ENCODE measurements around the gene IDUA.

Gene IDUA

DNA sequence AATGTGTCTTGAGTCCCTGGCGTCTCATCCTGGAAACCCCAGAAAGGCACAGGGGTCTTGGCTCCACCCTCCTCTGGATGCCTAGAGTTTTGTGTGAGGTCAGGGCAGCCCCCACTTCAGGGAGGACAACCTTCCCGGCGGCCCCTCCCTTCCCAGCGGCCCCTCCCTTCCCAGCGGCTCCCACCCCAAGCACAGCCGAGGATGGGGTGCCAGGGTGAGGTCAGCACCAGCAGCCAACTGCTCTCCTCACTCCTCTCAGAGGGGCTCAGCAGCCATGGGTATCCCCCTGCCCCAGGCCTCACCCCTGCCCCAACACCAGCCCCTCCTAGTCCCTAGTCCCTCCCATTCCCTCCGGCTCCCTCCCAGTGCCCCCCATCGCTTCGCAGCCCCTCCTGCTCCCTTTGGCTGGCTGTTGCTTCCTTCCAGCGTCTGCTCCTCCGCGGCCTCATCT, 30.9 kb upstream of the IDUA start:
- no peak for DNase-seq

DNA sequence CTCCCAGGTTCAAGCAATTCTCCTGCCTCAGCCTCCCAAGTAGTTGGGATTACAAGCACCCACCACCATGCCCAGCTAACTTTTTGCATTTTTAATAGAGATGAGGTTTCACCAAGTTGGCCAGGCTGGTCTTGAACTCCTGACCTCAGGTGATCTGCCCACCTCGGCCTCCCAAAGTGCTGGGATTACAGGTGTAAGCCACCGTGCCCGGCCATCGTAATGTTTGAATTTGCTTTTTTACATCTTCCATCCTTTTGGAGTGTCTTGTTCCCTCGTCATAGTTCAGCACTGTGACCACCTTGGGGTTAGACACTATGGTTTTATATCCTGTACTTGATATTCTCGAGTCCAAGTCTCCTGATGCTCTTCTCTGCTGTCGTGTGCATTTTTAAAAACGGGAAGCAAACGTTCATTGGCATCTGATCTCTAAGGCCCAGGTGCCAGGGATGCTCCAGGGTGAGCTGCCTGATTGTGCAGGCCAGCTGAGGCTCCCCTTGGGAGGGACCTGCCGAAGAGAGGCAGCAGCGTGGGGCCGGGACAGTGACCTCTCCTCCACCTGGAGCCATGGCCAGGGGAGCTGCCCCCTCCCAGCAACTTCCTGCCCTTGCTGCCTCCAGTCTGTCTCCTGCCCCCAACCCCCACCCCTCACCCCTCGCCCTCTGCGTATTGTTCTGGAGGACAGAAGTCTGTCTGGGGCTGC, 30.2 kb upstream of the IDUA start:
- no peak for DNase-seq

DNA sequence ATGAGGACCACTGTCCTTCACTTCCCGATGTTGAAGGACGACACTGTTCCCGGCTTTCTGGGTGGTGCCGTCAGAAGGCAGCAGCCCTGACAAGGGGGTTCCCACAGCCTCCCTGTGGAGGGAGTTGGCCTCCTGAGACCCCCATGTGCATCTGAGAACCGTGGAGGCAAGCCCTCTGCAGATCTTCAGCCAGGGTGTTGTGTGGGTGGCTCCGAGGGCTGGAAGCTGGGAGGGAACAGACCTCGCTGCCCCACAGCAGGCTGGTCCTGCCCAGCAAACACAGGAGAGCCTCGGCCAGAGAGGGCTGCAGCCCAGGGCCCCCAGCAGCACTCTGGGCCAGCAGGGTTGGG, 29.6 kb upstream of the IDUA start:
- DNase-seq, result no peak

- no peak for DNase-seq
These were observed 29.1 kb upstream of the IDUA start for GRCh38 chr4:957581-958313.

DNA sequence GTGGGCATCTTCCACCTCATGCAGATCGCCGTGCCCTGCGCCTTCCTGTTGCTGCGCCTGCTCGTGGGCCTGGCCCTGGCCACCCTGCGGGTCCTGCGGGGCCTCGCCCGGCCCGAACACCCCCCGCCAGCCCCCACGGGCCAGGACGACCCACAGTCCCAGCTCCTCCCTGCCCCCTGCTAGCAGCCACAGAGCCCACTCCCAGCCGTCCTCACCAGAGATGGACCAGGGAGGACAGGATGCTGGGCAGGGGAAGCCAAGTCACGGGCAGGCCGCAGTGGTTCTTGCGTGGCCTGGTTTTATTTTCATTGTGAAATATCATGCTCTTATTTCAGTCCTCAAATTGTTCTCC, 28.6 kb upstream of the IDUA start:
- no peak for DNase-seq

GRCh38 chr4:958696-959337, 28.0 kb upstream of the IDUA start:
- no peak for DNase-seq

DNA sequence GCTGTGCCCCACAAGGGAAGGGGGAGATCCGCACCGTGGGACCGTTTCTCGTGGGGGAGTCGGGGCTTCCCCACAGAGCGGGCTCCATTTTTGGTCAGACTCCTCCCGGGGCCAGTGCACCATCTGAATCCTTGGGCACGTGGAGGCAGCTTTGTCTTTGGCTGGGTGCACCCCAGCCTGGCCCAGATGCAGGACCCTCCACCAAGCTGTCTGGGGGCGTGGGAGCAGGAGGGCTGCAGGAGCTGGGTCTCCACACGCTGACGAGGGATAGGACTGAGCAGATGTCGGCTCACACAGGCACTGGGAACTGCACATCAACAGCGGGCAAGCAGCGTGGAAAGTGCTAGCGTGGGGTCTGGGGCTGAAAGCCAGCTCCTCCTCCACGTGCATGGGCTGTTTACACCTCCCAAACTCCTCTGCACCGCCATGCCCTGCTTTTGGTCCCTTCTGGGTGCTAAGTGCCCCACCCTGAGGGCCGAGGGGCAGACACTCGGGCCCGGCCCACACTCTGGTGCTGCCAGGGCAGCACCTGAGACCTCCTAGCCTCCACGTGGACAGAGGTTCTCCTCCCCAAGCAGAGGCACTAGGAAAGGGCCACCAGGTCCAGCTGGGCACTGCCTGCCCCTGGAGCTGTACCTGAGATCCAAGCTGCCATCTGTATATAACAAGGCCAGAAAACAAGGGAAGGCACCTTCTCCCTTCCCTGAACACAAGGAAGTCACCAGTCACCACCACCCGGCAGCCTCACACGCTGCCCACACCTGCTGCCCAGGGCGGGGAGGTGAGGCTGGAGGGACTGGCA, 27.3 kb upstream of the IDUA start:
- DNase-seq, result no peak

DNA sequence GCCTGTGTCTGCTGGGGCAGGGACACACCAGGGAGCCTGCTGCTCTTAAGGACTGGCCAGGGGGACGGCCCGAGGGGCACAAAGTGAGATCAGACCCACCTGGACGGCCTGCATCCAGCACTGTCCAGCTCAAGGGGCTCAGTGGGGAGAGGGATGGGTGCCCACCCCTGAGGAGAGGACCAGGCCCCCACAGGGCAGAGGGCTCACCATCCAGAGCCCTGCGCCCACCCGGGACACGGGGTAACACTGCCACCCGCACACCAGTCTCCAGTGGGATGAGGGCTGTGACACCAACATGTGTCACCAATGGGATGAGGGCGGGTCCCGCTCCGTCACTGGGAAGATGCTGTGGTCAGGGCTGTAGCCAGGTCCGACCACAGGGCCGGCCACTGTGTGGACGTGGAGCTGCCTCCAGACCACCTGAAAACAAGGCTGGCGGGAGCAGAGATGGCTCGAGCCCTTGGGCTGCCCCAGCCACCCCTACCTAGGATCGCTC, 26.7 kb upstream of the IDUA start:
- DNase-seq, result no peak

- no peak for DNase-seq
These were observed 26.1 kb upstream of the IDUA start for GRCh38 chr4:960636-961350.

GRCh38 chr4:961351-962230, 25.3 kb upstream of the IDUA start:
- peak; percentile 1 for DNase-seq

- peak; percentile 1 for DNase-seq
These were observed 24.3 kb upstream of the IDUA start for GRCh38 chr4:962231-963208.

DNA sequence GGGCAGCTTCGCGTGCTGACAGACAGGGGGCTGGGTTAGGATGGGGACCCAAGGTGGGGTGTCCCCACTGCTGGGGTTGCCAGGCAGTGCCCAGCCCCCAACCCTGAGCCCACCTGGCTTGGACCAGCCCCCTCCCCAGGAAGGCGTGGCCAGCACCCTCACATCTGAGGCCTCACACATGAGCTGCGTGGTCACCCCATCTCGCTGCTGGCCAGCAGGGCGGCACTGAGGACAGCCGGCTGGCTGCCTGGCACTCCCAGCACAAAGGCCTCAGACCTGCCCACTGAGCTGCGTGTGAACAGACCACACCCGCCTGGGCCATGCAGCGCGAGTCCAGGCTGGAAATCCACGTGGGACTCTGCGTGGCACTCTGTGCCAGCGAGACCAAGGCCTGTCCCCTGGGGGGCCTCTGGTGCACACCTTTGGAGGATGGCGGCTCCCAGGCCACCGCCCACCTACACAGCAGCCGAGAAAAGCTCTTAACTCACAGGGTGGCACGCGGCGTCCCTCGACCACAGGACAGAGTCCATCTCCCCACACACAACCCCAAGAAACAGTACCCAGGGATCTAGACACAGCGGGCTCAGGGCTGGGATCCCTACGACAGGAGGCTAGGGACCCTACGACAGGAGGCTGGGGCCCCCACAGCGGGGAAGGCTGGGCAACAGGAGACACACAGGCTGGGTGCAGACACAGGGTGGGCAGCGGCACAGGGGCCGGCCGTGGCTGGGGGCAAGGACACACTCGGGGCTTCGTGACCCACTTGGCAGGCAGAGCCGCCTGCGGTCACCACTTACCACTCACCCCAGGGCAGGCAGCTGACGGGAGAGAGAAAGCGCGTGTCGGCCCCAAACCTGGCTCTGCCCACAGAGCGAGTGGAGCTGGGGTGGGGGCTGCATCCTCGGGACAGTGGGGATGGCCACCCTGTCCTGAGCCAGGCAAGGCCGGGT, 23.3 kb upstream of the IDUA start:
- peak; percentile 4 for DNase-seq

DNA sequence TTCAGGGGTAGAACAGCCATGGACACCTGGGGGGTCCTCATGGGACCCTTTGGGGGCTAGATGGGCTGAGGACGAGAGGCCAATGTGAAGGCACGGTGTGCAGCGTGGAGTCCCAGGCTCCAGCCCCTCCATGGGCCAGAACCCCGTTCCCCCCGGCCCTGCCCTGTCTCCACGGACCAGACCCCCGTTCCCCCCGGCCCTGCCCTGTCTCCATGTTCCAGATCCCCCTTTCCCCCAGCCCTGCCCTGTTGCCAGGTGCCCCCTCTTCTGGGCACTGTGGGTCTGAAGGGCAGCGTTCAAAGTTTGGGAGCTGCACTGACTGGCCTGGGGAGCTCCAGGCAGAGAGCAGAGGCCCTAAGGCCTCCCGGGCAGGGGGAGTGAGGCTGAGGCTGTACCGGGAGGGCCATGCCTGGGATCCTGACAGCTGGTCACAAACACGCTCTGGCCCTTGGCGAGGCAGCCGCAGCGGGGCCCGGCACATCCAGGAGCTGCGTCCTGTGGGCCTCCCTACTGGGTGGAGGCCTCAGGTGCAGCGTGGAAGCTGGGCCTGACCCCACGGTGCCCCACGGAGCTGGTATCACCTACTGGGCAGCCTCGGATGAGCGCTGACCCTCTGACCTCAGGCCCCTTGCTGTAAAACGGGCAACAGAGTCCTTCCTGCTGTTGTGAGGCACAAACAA, 22.4 kb upstream of the IDUA start:
- DNase-seq, result no peak

DNA sequence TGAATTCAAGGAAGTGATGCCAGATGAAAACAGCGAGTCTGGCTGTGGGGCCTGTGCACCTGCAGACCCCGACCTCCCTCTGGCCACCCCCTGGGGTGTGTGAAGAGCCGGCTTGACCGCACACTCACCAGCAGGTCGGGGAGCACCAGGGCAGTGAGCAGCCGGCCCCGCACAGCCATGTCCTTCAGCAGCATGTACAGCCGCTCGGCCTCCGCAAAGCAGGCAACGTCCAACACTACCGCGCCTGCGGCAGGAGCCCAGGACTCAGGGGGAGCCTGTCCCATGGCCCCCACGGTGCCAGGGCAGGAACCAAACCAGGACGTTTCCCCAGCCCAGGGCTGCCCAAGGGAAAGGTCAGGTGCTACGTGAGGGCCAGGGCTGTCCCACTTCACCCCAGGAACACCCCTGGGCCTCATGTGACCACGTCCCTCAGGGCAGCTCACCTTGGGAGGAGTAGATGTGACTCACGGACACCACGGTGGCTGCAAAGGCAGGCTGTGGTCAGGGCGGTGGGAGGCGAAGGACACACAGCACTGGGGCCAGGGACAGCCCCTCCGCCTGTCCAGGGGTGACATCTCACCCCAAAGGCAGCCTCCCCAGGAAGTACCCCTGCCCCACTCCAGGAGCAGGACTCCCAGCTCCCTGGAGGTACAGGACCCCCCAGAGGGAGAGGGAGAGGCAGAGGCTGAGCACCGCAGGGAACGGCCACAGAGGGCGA, 21.6 kb upstream of the IDUA start:
- no peak for DNase-seq

GRCh38 chr4:965766-966134, 21.1 kb upstream of the IDUA start:
- DNase-seq, result no peak

DNA sequence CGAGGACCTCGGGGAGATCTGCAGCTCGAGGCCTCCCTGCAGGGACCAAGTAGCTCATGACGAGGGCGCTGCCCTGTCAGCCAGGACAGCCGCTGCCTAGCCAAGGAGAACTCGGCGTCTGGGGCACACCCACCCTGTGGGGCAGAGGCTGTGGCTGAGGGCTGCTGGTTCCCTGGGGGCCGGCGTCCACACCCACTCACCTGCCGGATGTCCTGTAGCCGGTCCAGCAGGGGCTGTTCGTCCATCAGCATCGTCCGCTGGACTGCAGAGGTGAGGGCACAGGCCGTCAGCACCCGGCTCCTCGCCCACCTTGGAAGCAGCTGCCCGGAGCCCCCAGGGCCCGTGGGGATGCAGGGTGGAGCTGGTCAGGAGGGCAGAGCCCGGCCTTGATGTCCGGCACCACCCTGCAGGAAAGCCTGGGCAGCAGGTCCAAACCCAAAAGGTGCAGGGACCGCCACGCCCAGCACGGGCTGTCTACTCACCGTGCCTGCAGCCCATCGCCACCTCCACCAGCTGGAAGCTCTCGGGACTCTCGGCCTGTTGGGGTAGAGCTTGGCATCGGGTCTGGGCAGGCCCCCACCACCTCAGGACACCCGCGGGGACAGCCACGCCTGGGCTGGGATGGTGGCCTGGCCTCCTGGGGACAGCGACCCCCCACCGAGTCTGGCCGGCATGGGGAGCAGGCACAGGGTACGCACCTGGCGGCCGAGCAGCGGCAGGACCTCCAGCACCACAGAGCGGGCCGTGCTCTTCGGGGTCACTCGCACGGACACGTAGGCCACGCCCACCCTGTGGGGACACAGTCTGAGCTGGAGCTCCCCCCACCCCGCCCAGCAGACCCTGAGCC, 20.4 kb upstream of the IDUA start:
- no peak for DNase-seq
